ENCODE data around the gene NUDT21.

Gene NUDT21

DNA sequence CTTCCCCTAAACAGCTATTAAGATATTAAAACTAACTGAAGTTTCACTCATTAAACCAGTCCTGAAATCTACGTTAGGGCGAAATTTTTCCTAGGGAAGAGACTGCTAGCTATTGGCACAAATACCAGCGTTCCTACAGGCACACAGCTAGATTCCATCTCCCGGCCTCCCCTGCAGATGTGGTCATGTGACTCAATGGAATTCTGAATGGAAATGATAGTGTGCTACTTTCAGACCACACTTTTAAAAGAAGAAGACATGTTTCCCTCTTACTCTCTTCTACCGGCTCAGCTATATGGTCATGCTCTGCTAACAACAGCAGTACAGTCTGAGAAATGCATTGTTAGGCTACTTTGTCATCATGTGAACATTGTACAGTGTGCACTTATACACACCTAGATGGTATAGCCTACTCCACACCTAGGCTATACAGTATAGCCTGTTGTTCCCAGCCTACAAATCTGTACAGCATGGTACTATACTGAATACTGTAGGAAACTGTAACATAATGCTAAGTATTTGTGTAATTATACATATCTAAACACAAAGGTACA, 31.6 kb upstream of the NUDT21 start:
- no peak for TF ChIP-seq YY1 (IDR thresholded peaks at IDR 0.05; ENCODE audit: low read depth)
- TF ChIP-seq, protein P1, sequence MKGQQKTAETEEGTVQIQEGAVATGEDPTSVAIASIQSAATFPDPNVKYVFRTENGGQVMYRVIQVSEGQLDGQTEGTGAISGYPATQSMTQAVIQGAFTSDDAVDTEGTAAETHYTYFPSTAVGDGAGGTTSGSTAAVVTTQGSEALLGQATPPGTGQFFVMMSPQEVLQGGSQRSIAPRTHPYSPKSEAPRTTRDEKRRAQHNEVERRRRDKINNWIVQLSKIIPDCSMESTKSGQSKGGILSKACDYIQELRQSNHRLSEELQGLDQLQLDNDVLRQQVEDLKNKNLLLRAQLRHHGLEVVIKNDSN (IDR thresholded peaks at IDR 0.05) = peak; percentile 33; the same call in 1 of the 2 replicates

DNA sequence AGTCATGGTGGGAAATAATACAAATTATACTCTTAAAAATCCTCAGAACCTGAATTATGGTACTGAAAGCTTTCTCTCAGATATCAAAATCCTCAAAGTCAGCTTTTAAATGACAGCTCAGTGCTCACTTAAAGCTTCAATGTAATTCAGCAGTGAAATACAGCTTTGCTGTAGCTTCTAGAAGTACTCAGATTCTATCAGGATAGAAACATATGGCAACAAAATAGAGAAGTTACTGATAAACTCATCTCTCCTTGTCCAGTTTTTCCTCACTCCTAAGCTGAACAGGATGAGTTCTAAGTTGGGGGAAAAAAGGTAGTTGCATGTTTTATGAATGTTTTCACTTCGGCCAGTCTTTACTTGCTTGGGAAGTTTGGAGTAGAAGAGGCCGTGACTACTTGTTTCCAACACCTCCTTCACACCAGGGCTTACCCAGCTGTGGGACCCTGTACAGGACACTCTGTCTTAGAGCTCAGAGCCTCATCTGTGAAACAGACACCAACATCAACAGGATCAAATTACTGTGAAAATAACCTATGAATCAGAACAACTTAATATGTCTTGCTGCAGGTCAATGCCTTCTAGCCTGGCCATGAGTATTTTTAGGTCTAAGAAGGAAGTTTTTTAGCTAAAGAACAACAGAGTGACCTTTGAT, 30.5 kb upstream of the NUDT21 start:
- TF ChIP-seq RAD21 (IDR thresholded peaks at IDR 0.05; ENCODE audit: low read depth) = no peak

DNA sequence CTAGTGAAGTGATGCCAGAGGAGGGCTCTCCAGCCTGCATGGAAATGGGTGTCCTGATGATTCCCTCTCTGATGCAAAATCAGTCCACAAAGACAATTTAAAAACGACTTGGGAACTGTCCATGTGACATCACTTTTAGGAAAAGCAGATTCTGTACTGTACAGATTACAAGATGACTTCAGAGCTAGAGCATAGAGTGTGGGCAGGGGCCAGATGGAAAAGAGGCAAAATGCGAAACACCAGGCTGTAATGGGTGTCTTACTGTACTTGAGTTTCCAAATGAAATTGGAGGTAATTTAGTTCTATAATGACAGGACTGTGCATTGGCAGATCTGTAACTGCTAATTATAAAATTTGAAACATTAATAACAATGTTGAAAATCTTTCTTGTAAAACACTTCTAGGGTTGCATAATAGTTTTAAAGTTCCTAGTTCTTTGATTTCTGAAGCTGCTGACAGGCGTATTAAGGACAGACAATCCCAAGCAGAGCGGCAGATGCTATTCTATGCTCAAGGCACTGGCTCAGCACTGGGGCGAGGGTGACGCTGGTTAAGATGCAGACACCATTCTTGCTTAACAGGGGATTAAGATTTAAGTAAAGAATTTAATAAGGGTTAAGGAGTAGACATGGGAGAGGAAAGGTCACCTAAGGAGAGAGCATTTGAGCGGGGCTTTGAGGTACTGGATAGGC, 29.8 kb upstream of the NUDT21 start:
- TF ChIP-seq, protein P2, sequence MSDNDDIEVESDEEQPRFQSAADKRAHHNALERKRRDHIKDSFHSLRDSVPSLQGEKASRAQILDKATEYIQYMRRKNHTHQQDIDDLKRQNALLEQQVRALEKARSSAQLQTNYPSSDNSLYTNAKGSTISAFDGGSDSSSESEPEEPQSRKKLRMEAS (IDR thresholded peaks at IDR 0.05) = no peak
- TF ChIP-seq CEBPB (IDR thresholded peaks at IDR 0.05) (no peak), FOXM1 (IDR thresholded peaks at IDR 0.05; ENCODE audit: borderline replicate concordance, low read depth) (no peak), EP300 (IDR thresholded peaks at IDR 0.05; ENCODE audit: borderline replicate concordance) (no peak)

DNA sequence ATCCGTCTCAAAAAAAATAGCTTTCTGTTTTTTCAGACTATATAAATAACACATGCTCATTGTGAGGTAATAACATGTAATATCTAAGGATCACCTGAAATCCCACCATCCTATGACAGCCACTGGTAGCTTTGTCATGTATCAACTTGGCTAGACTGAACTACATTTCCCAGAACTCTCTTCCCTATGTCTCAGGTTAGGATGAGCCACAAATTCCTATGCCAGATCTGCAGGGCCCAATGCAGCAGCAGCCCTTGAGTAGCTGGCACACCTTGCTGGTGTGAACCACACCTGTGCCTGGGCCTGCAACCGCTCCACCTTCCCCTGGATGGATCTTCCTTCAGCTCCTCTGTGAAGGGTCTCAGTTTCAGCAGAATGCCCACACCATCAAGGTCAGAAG, 28.3 kb upstream of the NUDT21 start:
- TF ChIP-seq TAF1 (IDR thresholded peaks at IDR 0.05; ENCODE audit: low read depth) = no peak
- no peak for TF ChIP-seq YY1 (IDR thresholded peaks at IDR 0.05; ENCODE audit: low read depth)
- no peak for TF ChIP-seq CEBPB (IDR thresholded peaks at IDR 0.05)
- no peak for TF ChIP-seq TEAD4 (IDR thresholded peaks at IDR 0.05)
- TF ChIP-seq NFIC (IDR thresholded peaks at IDR 0.05) = no peak
- TF ChIP-seq, protein P3, sequence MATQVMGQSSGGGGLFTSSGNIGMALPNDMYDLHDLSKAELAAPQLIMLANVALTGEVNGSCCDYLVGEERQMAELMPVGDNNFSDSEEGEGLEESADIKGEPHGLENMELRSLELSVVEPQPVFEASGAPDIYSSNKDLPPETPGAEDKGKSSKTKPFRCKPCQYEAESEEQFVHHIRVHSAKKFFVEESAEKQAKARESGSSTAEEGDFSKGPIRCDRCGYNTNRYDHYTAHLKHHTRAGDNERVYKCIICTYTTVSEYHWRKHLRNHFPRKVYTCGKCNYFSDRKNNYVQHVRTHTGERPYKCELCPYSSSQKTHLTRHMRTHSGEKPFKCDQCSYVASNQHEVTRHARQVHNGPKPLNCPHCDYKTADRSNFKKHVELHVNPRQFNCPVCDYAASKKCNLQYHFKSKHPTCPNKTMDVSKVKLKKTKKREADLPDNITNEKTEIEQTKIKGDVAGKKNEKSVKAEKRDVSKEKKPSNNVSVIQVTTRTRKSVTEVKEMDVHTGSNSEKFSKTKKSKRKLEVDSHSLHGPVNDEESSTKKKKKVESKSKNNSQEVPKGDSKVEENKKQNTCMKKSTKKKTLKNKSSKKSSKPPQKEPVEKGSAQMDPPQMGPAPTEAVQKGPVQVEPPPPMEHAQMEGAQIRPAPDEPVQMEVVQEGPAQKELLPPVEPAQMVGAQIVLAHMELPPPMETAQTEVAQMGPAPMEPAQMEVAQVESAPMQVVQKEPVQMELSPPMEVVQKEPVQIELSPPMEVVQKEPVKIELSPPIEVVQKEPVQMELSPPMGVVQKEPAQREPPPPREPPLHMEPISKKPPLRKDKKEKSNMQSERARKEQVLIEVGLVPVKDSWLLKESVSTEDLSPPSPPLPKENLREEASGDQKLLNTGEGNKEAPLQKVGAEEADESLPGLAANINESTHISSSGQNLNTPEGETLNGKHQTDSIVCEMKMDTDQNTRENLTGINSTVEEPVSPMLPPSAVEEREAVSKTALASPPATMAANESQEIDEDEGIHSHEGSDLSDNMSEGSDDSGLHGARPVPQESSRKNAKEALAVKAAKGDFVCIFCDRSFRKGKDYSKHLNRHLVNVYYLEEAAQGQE (IDR thresholded peaks at IDR 0.05; ENCODE audit: low read depth) = no peak
- TF ChIP-seq ZBTB7A (IDR thresholded peaks at IDR 0.05; ENCODE audit: low read depth) = no peak
- no peak for TF ChIP-seq FOXM1 (IDR thresholded peaks at IDR 0.05; ENCODE audit: borderline replicate concordance, low read depth)
- no peak for TF ChIP-seq RAD21 (IDR thresholded peaks at IDR 0.05; ENCODE audit: low read depth)
- TF ChIP-seq, protein P1 (IDR thresholded peaks at IDR 0.05) = no peak
- no peak for TF ChIP-seq EGR1 (IDR thresholded peaks at IDR 0.05)
- TF ChIP-seq, protein P2 (IDR thresholded peaks at IDR 0.05) = no peak
- TF ChIP-seq TCF12 (IDR thresholded peaks at IDR 0.05; ENCODE audit: low read depth) = no peak
- no peak for TF ChIP-seq CREB1 (IDR thresholded peaks at IDR 0.05; ENCODE audit: low read depth)
- TF ChIP-seq EP300 (IDR thresholded peaks at IDR 0.05; ENCODE audit: borderline replicate concordance) = no peak

DNA sequence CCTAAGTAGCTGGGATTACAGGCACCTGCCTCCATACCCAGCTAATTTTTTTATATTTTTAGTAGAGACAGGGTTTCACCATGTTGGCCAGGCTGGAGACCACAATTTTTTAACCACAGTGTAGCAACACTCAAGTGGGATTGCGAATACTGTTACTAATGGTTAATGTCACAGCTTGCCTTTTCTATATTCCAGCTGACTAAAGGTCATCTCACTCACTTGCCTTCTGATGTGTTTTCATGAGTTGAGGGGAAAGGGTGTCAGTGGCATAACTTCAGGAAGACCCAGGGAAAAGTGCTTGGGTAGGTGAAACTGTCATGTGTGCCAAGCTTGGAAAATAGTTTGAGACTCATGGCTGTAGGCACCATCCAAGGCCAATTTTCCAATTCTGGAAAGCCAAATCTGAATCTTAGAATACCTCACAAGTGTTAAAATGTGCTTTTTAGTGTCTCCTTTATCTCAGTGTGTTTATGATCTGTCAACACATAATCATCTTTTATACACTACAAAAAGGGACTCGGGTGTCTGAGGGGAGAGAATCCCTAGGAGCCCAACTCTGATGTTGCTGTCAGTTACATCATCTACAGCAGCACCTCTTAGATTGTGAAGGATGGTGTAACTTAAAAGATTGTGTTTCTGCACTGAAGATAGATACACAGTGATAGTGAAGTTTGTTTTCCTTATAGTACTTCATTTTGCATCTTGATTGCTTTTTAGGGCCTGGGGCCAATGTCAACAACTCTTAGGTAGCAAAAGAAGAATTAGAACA, 27.3 kb upstream of the NUDT21 start:
- TF ChIP-seq NFIC (IDR thresholded peaks at IDR 0.05) = no peak
- no peak for TF ChIP-seq EP300 (IDR thresholded peaks at IDR 0.05; ENCODE audit: borderline replicate concordance)
- no peak for TF ChIP-seq CEBPB (IDR thresholded peaks at IDR 0.05)
- no peak for TF ChIP-seq RAD21 (IDR thresholded peaks at IDR 0.05; ENCODE audit: low read depth)
- no peak for TF ChIP-seq TEAD4 (IDR thresholded peaks at IDR 0.05)
- no peak for TF ChIP-seq EGR1 (IDR thresholded peaks at IDR 0.05)
- no peak for TF ChIP-seq YY1 (IDR thresholded peaks at IDR 0.05; ENCODE audit: low read depth)
- TF ChIP-seq, protein P1 (IDR thresholded peaks at IDR 0.05) = no peak
- TF ChIP-seq FOXM1 (IDR thresholded peaks at IDR 0.05; ENCODE audit: borderline replicate concordance, low read depth) = no peak
- TF ChIP-seq ZBTB7A (IDR thresholded peaks at IDR 0.05; ENCODE audit: low read depth) = no peak
- TF ChIP-seq, protein P3 (IDR thresholded peaks at IDR 0.05; ENCODE audit: low read depth) = no peak
- TF ChIP-seq CREB1 (IDR thresholded peaks at IDR 0.05; ENCODE audit: low read depth) = no peak

All from Ishikawa (cell line).